ENCODE results near the gene SLC24A4. TPM values are rescaled to one million over a fixed set of nuclear protein-coding genes. Genes with fewer than 3 reads are reported as not detected.

The SLC24A4 gene
- polyA plus RNA-seq, 4 donors = 0.20 to 0.37 (median 0.27) TPM

DNA sequence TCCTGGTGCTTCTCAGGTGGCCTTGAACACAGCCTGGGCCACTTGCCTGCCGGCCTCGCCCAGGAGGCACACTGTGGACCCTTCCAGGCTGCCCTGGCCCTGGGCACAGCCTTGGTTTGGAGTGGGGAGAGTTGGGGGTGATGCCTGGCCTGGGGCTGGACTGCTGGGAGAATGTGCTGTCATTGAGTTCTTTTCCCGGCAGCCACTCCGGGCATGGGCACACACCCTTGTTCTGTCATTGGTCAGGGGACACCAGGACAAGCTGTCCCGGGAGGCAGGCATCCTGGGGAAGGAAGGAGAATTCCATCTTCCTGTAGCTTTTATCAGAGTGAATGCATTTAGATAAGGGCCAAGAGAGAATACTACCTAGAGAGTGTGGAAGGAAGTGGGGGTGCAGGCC is 128.8 kb downstream of the SLC24A4 start:
- DNase-seq (ENCODE audit: low read depth in 4 of 4, low spot score in 2 of 4) = no peak

DNA sequence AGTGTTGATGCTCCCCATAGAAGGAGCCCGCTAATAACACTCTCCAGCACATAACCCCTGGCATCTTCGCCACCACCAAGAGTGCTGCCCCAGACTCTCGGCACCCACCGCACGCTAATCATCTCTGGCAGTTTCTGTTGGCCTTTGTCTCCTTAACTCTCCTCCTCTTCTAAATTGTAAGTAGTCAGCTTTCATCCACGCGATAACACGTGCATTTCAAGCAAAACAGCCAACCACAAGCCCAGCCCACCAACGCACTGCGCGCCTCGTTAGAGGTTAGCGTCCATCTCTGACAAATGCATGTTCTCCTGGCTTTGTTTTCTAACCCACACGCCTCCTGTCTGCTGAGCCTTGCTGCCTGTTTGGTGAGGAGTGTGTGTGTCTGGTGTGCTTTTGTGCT is 129.5 kb downstream of the SLC24A4 start:
- DNase-seq (ENCODE audit: low read depth in 4 of 4, low spot score in 2 of 4) = no peak

DNA sequence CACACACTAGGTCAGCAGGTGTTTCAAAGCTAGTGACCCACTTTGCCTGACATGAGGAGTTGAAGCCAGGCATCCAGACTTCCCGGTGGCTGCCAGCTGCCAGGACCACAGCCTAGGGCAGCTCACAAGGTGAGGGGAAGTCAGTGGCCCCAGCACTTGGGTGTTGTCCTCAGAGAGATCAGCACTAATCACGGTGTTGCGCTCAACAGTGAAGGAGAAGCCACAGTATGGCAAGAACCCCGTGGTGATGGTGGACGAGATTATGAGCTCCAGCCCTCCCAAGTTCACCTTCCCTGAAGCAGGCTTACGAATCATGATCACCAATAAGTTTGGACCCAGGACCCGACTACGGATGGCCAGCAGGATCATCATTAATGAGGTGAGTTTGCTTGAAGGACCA is 130.7 kb downstream of the SLC24A4 start:
- no peak for DNase-seq (ENCODE audit: low read depth in 4 of 4, low spot score in 2 of 4)

GRCh38 chr14:92455231-92455630 is 132.3 kb downstream of the SLC24A4 start:
- DNase-seq (ENCODE audit: low read depth in 4 of 4, low spot score in 2 of 4) = no peak

DNA sequence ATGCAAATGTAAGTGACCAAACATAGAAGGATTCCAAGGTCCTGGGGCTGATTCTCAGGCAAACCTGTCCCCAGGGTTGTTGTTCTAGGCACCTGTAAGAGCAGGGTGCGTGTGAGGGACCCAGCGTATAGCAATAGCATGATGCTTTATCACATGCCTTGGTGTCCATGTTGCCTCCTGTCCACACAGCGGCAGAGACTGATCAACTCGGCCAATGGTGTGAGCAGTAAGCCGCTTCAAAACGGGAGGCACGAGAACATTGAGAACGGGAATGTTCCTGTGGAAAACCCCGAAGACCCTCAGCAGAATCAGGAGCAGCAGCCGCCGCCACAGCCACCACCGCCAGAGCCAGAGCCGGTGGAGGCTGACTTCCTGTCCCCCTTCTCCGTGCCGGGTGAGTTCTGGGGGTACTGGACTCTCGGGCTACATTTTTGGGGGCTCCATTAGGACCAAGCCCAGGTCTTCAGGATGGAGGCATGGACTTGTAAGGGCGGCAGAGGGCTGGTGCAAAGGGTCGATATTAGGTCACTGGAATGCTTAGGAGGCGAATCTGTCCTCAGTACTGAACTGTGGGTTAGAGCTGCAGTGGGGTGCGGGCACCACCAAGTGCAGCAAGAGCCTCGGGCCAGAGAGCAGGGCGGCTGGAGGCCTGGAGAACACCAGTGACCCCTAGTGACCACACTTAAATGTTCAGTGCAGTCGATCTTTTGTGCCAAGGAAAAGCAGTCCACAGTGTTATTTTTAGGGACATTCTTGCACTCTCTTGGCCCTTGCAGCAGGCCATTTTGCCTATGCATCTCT is 133.4 kb downstream of the SLC24A4 start:
- DNase-seq (ENCODE audit: low read depth in 4 of 4, low spot score in 2 of 4) = peak in 1 of 4 donors; percentile 45

DNA sequence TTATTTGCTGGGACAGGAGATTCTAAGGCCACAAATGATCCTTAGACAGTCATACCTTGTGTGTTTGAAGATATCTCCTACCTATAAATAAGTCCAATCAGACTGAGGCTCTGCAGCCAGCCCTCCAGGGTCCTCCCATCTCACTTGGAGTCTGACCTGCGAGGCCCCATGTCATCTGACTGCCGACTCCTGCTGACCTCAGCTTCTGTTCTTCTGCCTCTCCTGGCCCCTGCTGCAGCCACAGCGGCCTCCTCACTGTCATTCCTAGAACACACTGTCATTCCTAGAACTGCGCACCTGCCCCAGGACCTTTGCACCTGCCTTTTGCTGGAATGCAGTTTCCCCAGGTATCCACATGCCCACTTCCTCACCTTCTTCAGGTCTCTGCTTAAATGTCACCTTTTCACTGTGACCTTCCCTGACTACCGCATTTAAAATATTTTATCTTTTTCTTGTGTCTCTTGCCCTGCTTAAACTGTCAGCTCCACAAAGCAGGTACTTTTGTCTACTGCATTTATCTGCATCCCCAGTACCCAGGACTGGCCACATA is 134.1 kb downstream of the SLC24A4 start:
- DNase-seq (ENCODE audit: low read depth in 4 of 4, low spot score in 2 of 4) = no peak

GRCh38 chr14:92458136-92459029 is 135.4 kb downstream of the SLC24A4 start:
- no peak for DNase-seq (ENCODE audit: low read depth in 4 of 4, low spot score in 2 of 4)

- DNase-seq (ENCODE audit: low read depth in 4 of 4, low spot score in 2 of 4) = no peak
These were observed 136.3 kb downstream of the SLC24A4 start for GRCh38 chr14:92459030-92459949.

DNA sequence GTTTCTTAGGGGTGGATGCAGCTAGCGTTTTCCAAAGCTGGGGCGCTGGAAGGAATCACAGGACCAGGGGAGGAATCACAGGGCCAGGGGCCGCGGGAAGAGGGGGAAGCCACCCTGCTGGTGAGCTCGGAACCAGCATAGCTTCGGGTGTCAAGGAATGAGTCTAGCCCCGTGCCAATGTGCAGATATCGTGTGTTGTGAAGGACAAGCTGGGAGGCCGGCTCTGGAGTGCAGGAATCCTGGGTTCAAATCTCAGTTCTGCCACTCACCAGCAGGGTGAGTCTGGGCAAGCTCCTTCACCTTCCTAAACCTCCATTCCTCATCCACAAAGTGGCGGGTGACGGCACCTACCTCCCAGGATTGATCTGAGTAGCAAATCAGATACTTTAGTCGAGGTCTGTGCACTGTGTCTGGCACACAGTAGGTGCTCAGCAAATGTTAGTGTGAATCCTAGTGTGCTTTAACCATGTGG is 137.0 kb downstream of the SLC24A4 start:
- no peak for DNase-seq (ENCODE audit: low read depth in 4 of 4, low spot score in 2 of 4)

GRCh38 chr14:92460541-92460915 is 137.6 kb downstream of the SLC24A4 start:
- DNase-seq (ENCODE audit: low read depth in 4 of 4, low spot score in 2 of 4) = no peak

- no peak for DNase-seq (ENCODE audit: low read depth in 4 of 4, low spot score in 2 of 4)
These were observed 138.1 kb downstream of the SLC24A4 start for GRCh38 chr14:92460916-92461579.

DNA sequence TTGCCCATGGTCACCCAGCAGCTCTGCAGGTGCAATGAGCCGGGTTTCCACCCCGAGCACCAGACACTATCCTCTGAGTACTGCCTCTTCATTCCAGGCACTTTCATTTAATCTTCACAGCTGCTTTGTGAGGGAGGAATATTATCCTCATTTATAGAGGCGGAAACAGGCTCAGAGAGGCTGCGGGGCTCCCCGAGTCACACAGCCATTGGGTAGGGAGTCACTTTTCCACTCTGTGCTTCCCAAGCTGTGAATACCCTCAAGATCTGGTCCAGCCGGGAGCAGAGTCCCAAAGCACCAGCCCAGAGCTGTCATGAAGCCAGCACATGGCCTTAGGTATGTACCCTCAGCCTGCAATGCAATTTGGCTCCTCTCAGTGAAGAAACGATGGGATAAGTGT is 138.9 kb downstream of the SLC24A4 start:
- no peak for DNase-seq (ENCODE audit: low read depth in 4 of 4, low spot score in 2 of 4)

DNA sequence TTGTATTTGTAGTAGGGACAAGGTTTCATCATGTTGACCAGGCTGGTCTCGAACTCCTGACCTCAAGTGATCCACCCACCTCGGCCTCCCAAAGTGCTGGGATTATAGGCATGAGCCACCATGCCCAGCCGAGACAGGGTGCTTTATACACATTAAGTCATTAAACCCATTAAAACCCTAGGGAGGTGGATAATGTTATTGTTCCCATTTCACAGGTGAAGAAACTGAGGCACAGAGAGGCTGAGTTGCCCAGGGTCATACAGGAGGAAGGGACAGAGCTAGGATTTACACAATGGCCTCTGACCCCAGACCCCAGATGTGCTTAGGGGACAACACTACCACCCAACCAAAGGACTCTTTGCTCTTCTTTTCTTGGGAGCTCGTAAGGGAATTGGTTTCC is 139.6 kb downstream of the SLC24A4 start:
- no peak for DNase-seq (ENCODE audit: low read depth in 4 of 4, low spot score in 2 of 4)

DNA sequence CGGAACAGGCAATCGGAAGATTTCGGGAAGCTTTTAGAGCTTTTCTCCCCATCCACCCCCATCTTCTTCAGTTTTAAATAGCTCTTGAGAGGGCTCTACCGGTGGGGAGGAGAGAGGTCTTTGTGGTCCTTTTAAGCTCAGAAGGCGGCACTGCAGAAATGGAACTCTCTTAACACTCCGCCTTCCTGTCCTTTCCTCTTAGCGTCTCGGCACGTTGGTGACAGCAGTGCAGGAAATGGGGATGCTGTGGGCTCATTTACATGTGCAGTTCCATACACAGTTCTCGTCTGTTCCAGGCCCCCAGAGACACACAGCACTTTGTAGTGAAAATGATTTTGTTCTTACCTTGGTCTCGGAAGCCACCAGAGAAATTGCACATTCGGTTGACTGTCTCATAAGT is 140.2 kb downstream of the SLC24A4 start:
- DNase-seq (ENCODE audit: low read depth in 4 of 4, low spot score in 2 of 4) = no peak

- no peak for DNase-seq (ENCODE audit: low read depth in 4 of 4, low spot score in 2 of 4)
These were observed 141.2 kb downstream of the SLC24A4 start for GRCh38 chr14:92464156-92464555.

GRCh38 chr14:92464716-92465115 is 141.8 kb downstream of the SLC24A4 start:
- DNase-seq (ENCODE audit: low read depth in 4 of 4, low spot score in 2 of 4) = no peak

GRCh38 chr14:92465353-92466055 is 142.5 kb downstream of the SLC24A4 start:
- no peak for DNase-seq (ENCODE audit: low read depth in 4 of 4, low spot score in 2 of 4)

DNA sequence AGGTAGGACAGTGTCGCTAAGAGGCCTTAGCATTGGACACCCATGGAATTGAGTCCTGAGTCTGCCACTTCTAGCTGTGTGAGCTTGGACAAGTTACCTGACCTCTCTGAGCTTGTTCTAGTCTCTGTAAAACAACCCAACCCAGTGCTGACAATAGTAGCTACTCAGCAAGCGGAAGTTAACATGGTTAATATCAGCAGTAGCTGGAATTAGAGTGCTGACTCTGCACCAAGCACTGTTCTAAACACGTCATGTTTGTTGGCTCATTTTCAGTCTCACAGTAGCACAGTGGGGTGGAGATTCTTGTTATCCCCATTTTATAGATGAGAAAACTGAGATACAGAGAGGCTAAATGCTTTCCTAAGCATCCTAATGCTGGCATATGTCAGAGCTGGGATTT is 143.1 kb downstream of the SLC24A4 start:
- DNase-seq (ENCODE audit: low read depth in 4 of 4, low spot score in 2 of 4) = no peak

GRCh38 chr14:92469515-92469914 is 146.6 kb downstream of the SLC24A4 start:
- no peak for DNase-seq (ENCODE audit: low read depth in 4 of 4, low spot score in 2 of 4)
